NCI-H82 treated with DMSO at 0.1 percent for 48 hours (cell line): ENCODE results near the gene DGKD.
"Not testable (repeated sequence)": the region's sequence is repeated elsewhere in the genome, so short reads cannot be mapped to it uniquely, and the experiment has no call there.

Experiments
- DNase-seq: peaks from one replicate; lab custom pipeline; 2025; ENCODE audit not compliant: unreplicated experiment; lab: John Stamatoyannopoulos, UW

DGKD gene

GRCh38 chr2:233353769-233354499 lies at the start of gene DGKD:
TSS of gene DGKD (plus strand) at chr2:233354494. CDS start at chr2:233354519, 25 bp downstream.
- DNase-seq: peak; percentile 49

GRCh38 chr2:233307565-233307964 lies 46.7 kb upstream of the DGKD start, which contains the start of gene SAG:
TSS of gene SAG (plus strand) at chr2:233307816. CDS start at chr2:233309190, 1,374 bp downstream.
- peak; percentile 74 for DNase-seq

DNA sequence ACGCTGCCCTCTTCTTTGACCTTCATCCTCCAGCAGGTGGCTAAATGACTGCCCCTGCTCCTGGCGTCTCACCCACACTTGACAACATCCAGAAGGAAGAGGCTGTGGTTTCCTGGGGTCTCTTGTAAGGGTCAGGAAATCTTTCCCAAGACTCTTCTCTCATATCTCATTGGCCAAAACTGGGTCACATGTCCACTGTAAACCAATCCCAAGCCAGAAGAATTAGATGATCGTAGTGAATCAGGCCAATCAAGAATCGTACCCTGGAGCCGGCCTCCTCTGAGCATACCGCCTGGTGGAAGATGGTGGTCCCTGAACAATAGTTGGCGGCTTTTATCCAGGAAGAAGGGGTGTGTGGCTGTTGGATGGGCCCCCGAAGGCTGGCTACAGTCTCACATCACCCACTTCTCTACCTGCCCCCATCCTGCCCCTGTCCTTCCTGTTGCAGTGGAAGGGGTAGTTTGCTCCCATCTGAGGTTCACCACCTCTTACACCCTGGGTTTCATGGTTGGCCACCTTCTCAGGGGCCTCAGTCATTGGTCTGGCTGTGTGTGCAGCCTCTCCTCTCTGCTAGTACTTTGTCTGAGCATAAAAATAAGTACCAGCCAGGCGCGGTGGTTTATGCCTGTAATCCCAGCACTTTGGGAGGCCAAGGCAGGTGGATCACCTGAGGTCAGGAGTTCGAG lies 42.9 kb upstream of the DGKD start:
- no peak for DNase-seq

- no peak for DNase-seq
Observed at GRCh38 chr2:233312874-233313273, 41.4 kb upstream of the DGKD start.

DNA sequence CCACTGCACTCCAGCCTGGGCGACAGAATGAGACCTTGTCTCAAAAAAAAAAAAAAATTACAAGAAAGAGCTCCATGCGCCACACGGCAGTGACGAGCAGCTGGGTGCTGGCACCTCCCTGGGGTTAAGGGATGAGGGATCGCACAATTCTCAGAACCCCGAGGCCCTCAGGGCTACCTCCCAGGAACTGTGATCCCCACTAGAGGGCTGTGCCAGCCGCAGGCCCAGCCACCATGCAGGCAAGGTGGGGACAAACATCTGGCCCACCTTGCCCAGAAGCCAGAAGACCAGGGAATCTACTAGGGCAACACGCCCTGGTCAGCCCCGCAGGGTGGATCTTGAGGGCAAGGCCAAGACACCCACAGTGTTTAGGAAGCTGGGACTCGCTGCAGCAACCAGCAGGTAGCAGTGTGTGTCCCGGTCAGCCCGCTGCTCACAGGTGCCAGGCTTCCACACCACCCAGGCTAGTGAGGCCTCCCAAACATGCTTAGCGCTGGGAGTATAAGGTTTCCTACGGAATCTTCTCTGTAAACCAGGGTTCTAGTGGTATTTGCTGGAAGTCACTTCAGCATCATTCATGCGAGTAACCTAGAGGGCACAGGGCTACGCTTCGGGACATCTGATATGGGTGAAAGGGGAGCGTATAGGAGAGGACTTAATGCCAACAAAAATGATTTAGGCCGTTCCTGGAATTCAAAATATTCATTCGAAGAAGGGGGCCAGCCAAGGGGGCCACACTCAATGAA lies 39.9 kb upstream of the DGKD start:
- no peak for DNase-seq

DNA sequence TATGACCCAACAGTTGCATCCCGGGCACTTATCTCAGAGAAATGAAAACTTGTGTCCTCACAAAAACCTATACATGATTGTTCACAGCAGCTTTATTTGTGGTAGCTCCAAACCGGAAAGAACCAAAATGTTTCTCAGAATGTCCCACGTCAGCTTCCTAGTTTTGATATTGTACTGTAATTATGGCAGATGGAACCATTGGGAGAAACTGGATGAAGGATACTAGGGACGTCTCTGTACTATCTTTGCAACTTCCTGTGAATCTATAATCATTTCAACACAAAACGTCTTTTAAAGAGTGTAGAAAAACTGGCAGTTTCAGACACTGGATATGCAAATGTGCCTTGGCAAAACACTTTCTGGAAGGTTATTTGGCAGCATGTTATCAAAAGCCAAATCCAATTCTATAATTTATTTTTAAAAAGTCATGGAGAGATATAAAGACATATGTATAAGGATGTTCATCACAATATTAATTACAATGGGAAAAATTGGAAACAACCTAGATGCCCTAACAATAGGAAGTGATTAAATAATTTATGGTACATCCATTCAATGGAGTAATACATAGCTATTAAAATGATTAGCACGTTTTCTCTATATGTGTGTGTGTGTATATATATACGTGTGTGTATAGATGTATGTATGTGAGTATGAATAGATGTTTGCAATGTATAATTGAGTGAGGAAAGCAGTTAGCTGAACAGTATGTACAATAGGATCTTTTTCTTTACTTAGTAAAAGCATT lies 36.9 kb upstream of the DGKD start:
- no peak for DNase-seq

GRCh38 chr2:233319256-233319655 lies 35.0 kb upstream of the DGKD start:
- no peak for DNase-seq

- DNase-seq: no peak
Observed at GRCh38 chr2:233320470-233320869, 33.8 kb upstream of the DGKD start.

GRCh38 chr2:233321166-233321565 lies 33.1 kb upstream of the DGKD start:
- no peak for DNase-seq

DNA sequence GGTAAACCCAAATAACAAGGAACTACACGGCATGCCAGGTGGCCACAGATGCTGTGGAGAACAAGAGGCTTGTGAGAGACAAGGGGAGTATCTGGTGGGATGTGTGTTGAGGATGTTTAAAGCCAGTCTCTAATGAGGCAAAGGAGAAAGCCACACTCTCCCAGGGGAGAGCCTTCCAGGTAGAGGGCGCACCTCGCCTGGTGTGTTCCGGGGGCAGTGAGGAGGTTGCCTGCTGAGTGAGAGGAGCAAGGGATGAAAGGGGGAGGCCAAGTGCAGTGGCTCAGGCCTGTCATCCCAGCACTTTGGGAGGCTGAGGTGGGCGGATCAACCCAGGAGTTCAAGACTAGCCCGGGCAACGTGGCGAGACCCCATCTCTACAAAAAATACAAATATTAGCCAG lies 30.4 kb upstream of the DGKD start:
- no peak for DNase-seq

- DNase-seq: no peak
Observed at GRCh38 chr2:233325256-233325655, 29.0 kb upstream of the DGKD start.

GRCh38 chr2:233325814-233326213 lies 28.5 kb upstream of the DGKD start:
- DNase-seq: no peak

GRCh38 chr2:233326500-233326899 lies 27.8 kb upstream of the DGKD start:
- DNase-seq: no peak

DNA sequence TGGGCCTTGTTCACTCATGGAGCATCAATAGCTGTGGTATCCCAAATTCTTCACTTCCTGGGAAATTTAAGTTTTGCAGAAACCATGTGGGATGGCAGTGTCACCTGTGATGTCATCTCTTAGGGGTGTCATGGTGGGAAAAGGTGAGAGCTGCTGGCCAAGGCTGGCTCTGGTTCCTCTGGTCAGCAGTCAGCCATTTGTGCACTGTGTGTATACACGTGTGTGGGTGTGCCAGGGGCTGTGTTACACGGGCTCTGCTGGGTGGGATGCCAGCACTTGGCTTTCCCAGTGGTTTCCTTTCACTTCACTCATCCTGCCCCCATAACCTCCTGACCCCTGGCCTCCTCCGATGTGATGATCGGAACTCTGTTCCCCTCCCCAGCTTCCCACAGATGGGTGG lies 25.4 kb upstream of the DGKD start:
- no peak for DNase-seq

DNA sequence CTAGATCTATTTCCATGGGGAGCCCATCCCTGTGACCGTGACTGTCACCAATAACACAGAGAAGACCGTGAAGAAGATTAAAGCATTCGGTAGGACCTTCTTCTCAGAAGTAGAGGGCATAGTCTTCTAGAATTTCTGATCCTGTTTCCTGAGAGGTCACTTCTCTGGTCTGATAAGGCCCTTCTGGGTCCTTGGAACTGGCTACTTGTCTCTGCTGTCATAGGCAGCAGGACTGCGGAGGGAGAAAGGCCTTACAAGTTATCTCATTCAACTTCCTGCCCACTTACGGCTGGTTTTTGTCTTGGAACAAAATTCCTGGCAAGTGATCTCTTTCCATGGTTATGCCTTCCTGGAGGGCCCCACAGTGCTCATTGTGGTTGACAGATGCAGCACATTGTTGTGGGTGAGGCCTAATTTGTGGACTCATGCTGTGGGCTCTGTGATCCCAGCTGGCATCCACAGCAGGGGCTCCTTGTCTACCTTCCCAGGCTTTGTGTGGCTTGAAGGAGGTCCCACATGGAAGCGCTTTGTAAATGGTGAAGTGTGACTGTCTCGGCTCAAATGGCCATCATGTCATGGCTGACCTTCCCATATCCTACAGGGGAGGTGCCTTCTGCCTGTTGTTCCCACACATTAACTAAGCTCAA lies 24.7 kb upstream of the DGKD start:
- no peak for DNase-seq

DNA sequence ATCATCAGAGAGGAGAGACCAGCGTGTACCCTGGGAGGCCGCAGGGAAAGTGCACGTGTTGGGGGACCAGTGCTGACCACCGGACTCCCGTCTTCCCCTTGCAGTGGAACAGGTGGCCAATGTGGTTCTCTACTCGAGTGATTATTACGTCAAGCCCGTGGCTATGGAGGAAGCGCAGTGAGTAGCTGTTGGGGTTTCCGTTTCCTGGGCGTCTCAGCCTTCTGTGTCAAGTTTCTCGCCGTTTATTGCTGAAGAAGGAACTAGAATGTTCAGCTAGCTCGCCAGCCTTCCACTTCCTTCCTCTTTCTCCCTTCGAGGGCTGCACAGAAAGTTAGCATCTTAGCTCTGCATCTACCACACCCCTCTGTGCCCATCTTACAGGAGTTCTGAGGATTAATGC lies 22.8 kb upstream of the DGKD start:
- no peak for DNase-seq

DNA sequence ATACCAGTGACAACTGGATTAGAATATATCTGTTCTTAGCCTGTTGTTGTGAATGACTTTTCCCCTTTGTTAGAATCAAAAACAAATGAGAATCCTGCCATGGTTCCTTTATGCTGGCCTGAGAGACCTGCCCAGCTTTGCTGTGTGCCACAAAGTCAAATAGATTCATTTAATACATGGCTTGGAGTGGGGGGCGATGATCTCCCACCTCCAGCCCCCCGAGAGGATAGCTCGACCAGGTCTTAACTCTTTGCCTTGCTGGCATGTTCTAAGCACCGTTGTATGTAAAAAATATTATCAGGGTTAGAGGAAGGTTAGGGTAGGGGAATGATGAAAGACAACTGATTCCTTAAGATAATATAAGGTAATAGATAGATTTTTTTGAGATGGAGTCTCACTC lies 22.2 kb upstream of the DGKD start:
- DNase-seq: no peak

DNA sequence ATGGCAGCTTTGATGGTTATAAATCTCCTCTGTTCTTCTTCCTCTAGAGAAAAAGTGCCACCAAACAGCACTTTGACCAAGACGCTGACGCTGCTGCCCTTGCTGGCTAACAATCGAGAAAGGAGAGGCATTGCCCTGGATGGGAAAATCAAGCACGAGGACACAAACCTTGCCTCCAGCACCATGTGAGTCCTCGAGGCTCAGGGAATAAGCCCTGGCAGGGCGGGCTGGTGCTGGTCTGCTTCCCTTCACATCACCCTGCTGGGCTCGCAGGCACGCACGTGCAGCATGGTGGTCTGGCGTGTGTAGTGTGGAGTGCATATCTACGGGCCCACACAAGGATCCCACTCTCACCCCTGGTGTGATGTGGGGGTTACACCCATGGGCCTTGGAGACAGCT lies 19.4 kb upstream of the DGKD start:
- no peak for DNase-seq

GRCh38 chr2:233336091-233336490 lies 18.2 kb upstream of the DGKD start:
- DNase-seq: not testable (repeated sequence)

GRCh38 chr2:233336541-233336940 lies 17.8 kb upstream of the DGKD start:
- DNase-seq: no peak

DNA sequence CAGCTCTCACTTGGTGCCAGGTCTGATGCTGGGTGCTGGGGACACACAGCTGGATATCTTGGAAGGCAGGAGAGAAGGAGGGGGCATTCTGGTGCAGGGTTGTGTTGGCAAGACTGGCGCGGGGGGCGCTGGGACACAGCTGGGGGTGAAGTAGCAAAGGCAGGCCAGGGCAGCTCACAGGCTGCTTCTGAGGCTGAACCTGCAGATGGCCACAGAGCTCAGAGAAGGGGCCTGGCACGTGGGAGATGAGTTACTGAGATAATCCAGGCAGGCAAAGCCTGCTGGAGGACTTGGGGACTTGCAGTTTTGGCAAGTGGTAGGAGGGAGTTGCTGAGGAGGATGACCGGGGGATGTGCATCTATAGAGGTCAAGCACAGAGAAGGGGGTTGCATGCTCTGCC lies 16.2 kb upstream of the DGKD start:
- DNase-seq: peak; percentile 50
